Endothelial cell of umbilical vein (primary cell): ENCODE data around the gene ALK. TPM values are rescaled to one million over a fixed set of nuclear protein-coding genes. Genes with fewer than 3 reads are reported as not detected.

Experiments used
- BruUV-seq: library from RNA; stranded (reverse); fragments of 400-500 nt; replicated peaks from 2 replicates; lab custom pipeline; 2021; lab: Mats Ljungman, UMichigan
- CTCF ChIA-PET: fragments of 300-600, 350-600 bp; sonication (Branson Sonifier 250); formaldehyde crosslinking; loops from one replicate; lab custom pipeline; 2021; ENCODE audit warnings: antibody characterized with exemption, inconsistent platforms; lab: Charles Lee
- POLR2A ChIA-PET: fragments of 300-600, 350-600 bp; sonication (Branson Sonifier 250); formaldehyde crosslinking; loops from one replicate; lab custom pipeline; 2021; ENCODE audit warnings: antibody characterized with exemption, inconsistent platforms; lab: Charles Lee
- DNase-seq: peaks from one replicate; pipeline ENCODE4 v3.0.0-alpha.2; 2011; ENCODE audit warnings: low read depth, low spot score
- FAIRE-seq: peaks from 2 replicates; lab custom pipeline; 2011; peaks lifted over from hg19 to GRCh38; lab: Jason Lieb, UNC
- H2AFZ ChIP-seq: 2 replicates; pipeline ENCODE4 v1.6.0; 2012; ENCODE audit warnings: low read depth, low read length, control low read depth, inconsistent platforms
- H3K27ac ChIP-seq: 2 replicates; pipeline ENCODE4 v1.5.1; 2011; ENCODE audit warnings: low read depth, mild to moderate bottlenecking, control low read depth, low read length, moderate library complexity; ENCODE audit not compliant: insufficient read depth
- H3K27me3 ChIP-seq, 2 experiments: 2 replicates each; pipeline versions ENCODE4 v1.6.0 to v1.6.1; 2011; ENCODE audit warnings: low read length in 2 of 2, mixed read lengths in 1 of 2; ENCODE audit not compliant: control insufficient read depth in 2 of 2, insufficient read depth in 2 of 2
- H3K36me3 ChIP-seq, 2 experiments: 2 replicates in 1 of 2; 3 replicates in 1 of 2; pipeline ENCODE4 v1.5.1; 2011; ENCODE audit warnings: low read length in 2 of 2, mild to moderate bottlenecking in 1 of 2, moderate library complexity in 1 of 2; ENCODE audit not compliant: control insufficient read depth in 2 of 2, insufficient read depth in 2 of 2; ENCODE audit errors: extremely low read depth in 1 of 2
- H3K4me1 ChIP-seq: 3 replicates; pipeline ENCODE4 v1.5.1; 2011; ENCODE audit warnings: mild to moderate bottlenecking, low read length; ENCODE audit not compliant: control insufficient read depth, insufficient read depth; ENCODE audit errors: extremely low read depth
- H3K4me2 ChIP-seq: 2 replicates; pipeline ENCODE4 v1.6.1; 2011; ENCODE audit warnings: low read length, control low read depth, mixed read lengths; ENCODE audit not compliant: insufficient read depth
- H3K4me3 ChIP-seq, 3 experiments: fragments of 200-600 bp in 1 of 3; sonication (generic), shearing (Covaris generic) in 1 of 3; replicated peaks in 1 of 3; 2 replicates each; pipeline ENCODE4 v1.5.1; 2011 to 2016; ENCODE audit warnings: control low read depth in 3 of 3, low read length in 3 of 3, mild to moderate bottlenecking in 2 of 3, inconsistent platforms in 1 of 3, low read depth in 1 of 3, moderate library complexity in 1 of 3; ENCODE audit not compliant: insufficient read depth in 1 of 3
- H3K79me2 ChIP-seq: 2 replicates; pipeline ENCODE4 v1.6.0; 2012; ENCODE audit warnings: low read length, inconsistent platforms; ENCODE audit not compliant: control insufficient read depth, insufficient read depth
- H3K9ac ChIP-seq: replicated peaks from 2 replicates; pipeline ENCODE3; 2011; ENCODE audit warnings: low read length, control low read depth; ENCODE audit not compliant: insufficient read depth; ENCODE audit errors: extremely low read depth
- H3K9me1 ChIP-seq: replicated peaks from 3 replicates; pipeline ENCODE4 v1.6.0; 2011; ENCODE audit warnings: mild to moderate bottlenecking, low read length; ENCODE audit not compliant: control insufficient read depth, insufficient read depth; ENCODE audit errors: extremely low read depth
- H3K9me3 ChIP-seq: replicated peaks from 2 replicates; pipeline ENCODE4 v1.5.1; 2012; ENCODE audit warnings: low read length, inconsistent platforms; ENCODE audit not compliant: control insufficient read depth, insufficient read depth
- H4K20me1 ChIP-seq: replicated peaks from 2 replicates; pipeline ENCODE3; 2011; ENCODE audit warnings: mild to moderate bottlenecking, low read length; ENCODE audit not compliant: control insufficient read depth, insufficient read depth; ENCODE audit errors: extremely low read depth
- CTCF ChIP-seq, 2 donors: IDR thresholded peaks; 1 replicate in 1 of 2; 2 replicates in 1 of 2; pipeline ENCODE4 v1.5.1; 2011; ENCODE audit warnings: low read length in 2 of 2, mild to moderate bottlenecking in 2 of 2, moderate library complexity in 2 of 2, control low read depth in 1 of 2, inconsistent platforms in 1 of 2, low read depth in 1 of 2; ENCODE audit not compliant: insufficient read depth in 1 of 2; ENCODE audit errors: extremely low read depth in 1 of 2
- EZH2 ChIP-seq: IDR thresholded peaks from 2 replicates; pipeline ENCODE4 v1.6.1; 2012; ENCODE audit warnings: borderline replicate concordance, low read depth, mild to moderate bottlenecking, moderate library complexity, low read length, inconsistent platforms; ENCODE audit not compliant: severe bottlenecking
- FOS ChIP-seq: IDR thresholded peaks from 2 replicates; pipeline ENCODE4 v1.6.1; 2011; ENCODE audit warnings: mild to moderate bottlenecking, low read length, moderate library complexity, borderline replicate concordance; ENCODE audit not compliant: insufficient read depth
- GATA2 ChIP-seq: IDR thresholded peaks from 2 replicates; pipeline ENCODE4 v1.7.0; 2011; ENCODE audit warnings: low read depth, mild to moderate bottlenecking, moderate library complexity, mixed read lengths, low read length; ENCODE audit not compliant: insufficient read length, insufficient read depth
- JUN ChIP-seq: IDR thresholded peaks from 2 replicates; pipeline ENCODE4 v1.6.1; 2011; ENCODE audit warnings: borderline replicate concordance, low read depth; ENCODE audit not compliant: insufficient read length, insufficient read depth
- MAX ChIP-seq: IDR thresholded peaks from 2 replicates; pipeline ENCODE4 v1.6.1; 2011; ENCODE audit not compliant: insufficient read depth, insufficient read length
- MYC ChIP-seq: IDR thresholded peaks from one replicate; pipeline ENCODE4 v1.6.1; 2011; ENCODE audit warnings: mild to moderate bottlenecking, low read depth, low read length
- POLR2A ChIP-seq: IDR thresholded peaks from 2 replicates; pipeline ENCODE4 v1.6.1; 2012; ENCODE audit warnings: low read depth, mild to moderate bottlenecking, control low read depth, low read length
- POLR2AphosphoS5 ChIP-seq: IDR thresholded peaks from 2 replicates; pipeline ENCODE4 v1.6.1; 2012; ENCODE audit warnings: low read depth, mild to moderate bottlenecking, control low read depth, low read length, moderate library complexity; ENCODE audit not compliant: insufficient read depth
- dilution Hi-C: fragments of 300-500 bp; cut with MboI; formaldehyde crosslinking; loops from one replicate; pipeline ENCODE4 v1.15.0; 2019; ENCODE audit warnings: low sequenced_read_pairs; ENCODE audit not compliant: extremely low pct_ligation_motif_present
- intact Hi-C: fragments of 100-400 bp; cut with micrococcal nuclease; formaldehyde crosslinking; loops from one replicate; pipeline ENCODE4 v1.10.0; 2022
- polyA plus RNA-seq, 4 experiments: library from polyadenylated mRNA; depleted of rRNA in 3 of 4; stranded (reverse) in 3 of 4; unstranded in 1 of 4; fragments of >200 nt; gene quantifications; 2 replicates each; pipeline versions ENCODE4 v1.2.1 to v1.2.3, GENCODE V29; 2011 to 2012; ENCODE audit warnings: missing spikeins in 1 of 4
- total RNA-seq: library from RNA; stranded (reverse); gene quantifications from 2 replicates; pipeline ENCODE4 v1.2.3, GENCODE V29; 2021

ALK gene
- total and polyA plus RNA-seq, 2 donors (not counting 3 experiments of a cell fraction or from before 2014, with no cell fraction given), result not detected

GRCh38 chr2:29518646-29519337, 402.6 kb downstream of the ALK start:
- FAIRE-seq (no peak), DNase-seq (no peak)
- no peaks in the 10 kb centered on the region for H3K36me3 ChIP-seq
- H3K27me3 ChIP-seq, result no peaks in the 10 kb centered on the region
- no peak overlapping the region for H3K4me3 ChIP-seq
- ChIA-PET CTCF (no interaction called here), POLR2A (no interaction called here)
- H3K4me1 ChIP-seq, result no peaks in the 10 kb centered on the region
- H2AFZ ChIP-seq, result no peak overlapping the region
- peaks cover 2% of the 10 kb centered on the region for H3K9me3 ChIP-seq
- H3K79me2 ChIP-seq, result no peaks in the 10 kb centered on the region
- intact Hi-C loops, result no loop called here
- no TSS peak for BruUV-seq
- no peaks in the 10 kb centered on the region for H4K20me1 ChIP-seq
- no peak overlapping the region for H3K27ac ChIP-seq
- no peaks in the 10 kb centered on the region for H3K9me1 ChIP-seq
- dilution Hi-C loops, result no loop called here
- H3K4me2 ChIP-seq, result no peak overlapping the region
- TF ChIP-seq CTCF (IDR thresholded peaks at IDR 0.05; ENCODE audit: extremely low read depth in 1 of 2, insufficient read depth in 1 of 2, low read depth in 1 of 2, low read length in 2 of 2) (no peak), POLR2A (no peak), JUN (no peak), MAX (no peak), EZH2 (no peak), POLR2AphosphoS5 (no peak), FOS (no peak), GATA2 (no peak), MYC (no peak)
- H3K9ac ChIP-seq, result no peak overlapping the region
